Measurements from ENCODE around the gene TBC1D24. TPM values are rescaled to one million over a fixed set of nuclear protein-coding genes. Genes with fewer than 3 reads are reported as not detected.

The TBC1D24 gene
- total and polyA plus RNA-seq, 9 of the 15 experiments (the other 6 are each of a cell fraction or from before 2014, with no cell fraction given) = 1.7 to 22.6 (median 7.2) TPM

DNA sequence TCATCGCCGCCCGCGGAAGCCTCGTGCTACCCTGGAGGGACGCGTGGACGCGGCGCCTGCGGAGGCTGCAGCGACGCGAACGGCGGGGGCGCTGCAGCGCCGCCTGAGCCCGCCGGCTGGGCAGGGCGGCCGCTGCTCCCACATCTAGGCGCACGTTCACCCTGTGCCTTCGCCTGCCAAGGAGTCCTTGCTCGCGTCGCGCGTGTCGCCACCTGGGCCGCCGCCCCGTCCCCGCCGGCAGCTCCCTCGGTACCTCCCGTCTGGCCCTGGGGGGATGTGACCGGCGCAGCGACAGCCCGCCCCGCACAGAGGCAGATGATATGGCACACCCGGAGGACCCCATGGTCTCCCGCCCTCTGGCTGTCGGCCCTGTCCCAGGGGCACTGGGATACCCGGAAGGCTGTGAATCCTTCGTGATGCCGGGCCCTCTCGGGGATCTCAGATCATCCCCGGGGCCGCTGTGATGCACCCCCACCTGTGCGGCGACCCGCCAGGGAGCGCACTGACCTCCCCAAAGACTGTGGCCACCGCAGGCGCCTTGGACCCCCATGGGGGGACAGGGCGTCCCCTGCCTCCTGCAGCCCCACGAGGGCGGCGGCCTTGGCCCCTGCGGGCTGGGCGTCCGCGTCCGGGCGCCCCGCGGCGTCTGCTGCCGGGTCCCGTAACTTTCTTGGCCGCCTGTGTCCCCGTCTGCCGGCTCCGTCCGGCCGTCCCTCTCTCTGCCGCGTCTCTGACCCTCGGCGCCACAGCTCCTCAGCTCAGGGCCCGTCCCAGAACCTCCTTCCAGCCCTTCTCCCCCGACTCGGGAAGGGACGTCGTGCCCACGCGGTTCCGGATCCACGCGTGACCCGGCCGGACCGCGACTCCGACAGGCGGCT lies 689 bp upstream of the TBC1D24 start (continued):
- TF ChIP-seq RBM15 (IDR thresholded peaks at IDR 0.05; ENCODE audit: insufficient read depth, low read length) (no peak), CHCHD3 (CRISPR knock-in tag; IDR thresholded peaks at IDR 0.05) (no peak), MCM7 (IDR thresholded peaks at IDR 0.05) (no peak), PRPF4 (IDR thresholded peaks at IDR 0.05; ENCODE audit: insufficient read depth, low read depth, low read length, poor library complexity, severe bottlenecking) (no peak), ZNF41 (CRISPR knock-in tag; conservative IDR thresholded peaks at IDR 0.05) (no peak), PHB2 (IDR thresholded peaks at IDR 0.05; ENCODE audit: low read depth) (no peak), ZNF584 (CRISPR knock-in tag; IDR thresholded peaks at IDR 0.05; ENCODE audit: low read depth) (no peak), BHLHE40 (IDR thresholded peaks at IDR 0.05; ENCODE audit: low read length) (peak; percentile 73), SREBF2 (CRISPR knock-in tag; IDR thresholded peaks at IDR 0.05) (no peak), CREM (IDR thresholded peaks at IDR 0.05; ENCODE audit: low read depth) (peak; percentile 46; the same call in 1 of the 2 replicates), HLTF (IDR thresholded peaks at IDR 0.05) (no peak), KLF13 (tag; IDR thresholded peaks at IDR 0.05; ENCODE audit: borderline replicate concordance, low read depth) (no peak), NR2F6 (CRISPR knock-in tag; IDR thresholded peaks at IDR 0.05) (no peak), ERF (CRISPR knock-in tag; IDR thresholded peaks at IDR 0.05) (peak; percentile 79; the same call in 1 of the 2 replicates), TAL1 (IDR thresholded peaks at IDR 0.05) (no peak), KHSRP (IDR thresholded peaks at IDR 0.05) (no peak), POLR2G (IDR thresholded peaks at IDR 0.05; ENCODE audit: low read depth, low read length) (peak; percentile 78), KLF1 (tag; IDR thresholded peaks at IDR 0.05) (no peak), GATAD2A (IDR thresholded peaks at IDR 0.05) (no peak)
- TF ChIP-seq, protein P1, sequence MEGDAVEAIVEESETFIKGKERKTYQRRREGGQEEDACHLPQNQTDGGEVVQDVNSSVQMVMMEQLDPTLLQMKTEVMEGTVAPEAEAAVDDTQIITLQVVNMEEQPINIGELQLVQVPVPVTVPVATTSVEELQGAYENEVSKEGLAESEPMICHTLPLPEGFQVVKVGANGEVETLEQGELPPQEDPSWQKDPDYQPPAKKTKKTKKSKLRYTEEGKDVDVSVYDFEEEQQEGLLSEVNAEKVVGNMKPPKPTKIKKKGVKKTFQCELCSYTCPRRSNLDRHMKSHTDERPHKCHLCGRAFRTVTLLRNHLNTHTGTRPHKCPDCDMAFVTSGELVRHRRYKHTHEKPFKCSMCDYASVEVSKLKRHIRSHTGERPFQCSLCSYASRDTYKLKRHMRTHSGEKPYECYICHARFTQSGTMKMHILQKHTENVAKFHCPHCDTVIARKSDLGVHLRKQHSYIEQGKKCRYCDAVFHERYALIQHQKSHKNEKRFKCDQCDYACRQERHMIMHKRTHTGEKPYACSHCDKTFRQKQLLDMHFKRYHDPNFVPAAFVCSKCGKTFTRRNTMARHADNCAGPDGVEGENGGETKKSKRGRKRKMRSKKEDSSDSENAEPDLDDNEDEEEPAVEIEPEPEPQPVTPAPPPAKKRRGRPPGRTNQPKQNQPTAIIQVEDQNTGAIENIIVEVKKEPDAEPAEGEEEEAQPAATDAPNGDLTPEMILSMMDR (IDR thresholded peaks at IDR 0.05 in 2 of 3, conservative IDR thresholded peaks at IDR 0.05 in 1 of 3; ENCODE audit: insufficient read depth in 2 of 3, low read depth in 1 of 3, low read length in 3 of 3) = peak; percentile 35 to 72 (median 56); a peak in 5 of 6 replicates
- TF ChIP-seq, protein P2, sequence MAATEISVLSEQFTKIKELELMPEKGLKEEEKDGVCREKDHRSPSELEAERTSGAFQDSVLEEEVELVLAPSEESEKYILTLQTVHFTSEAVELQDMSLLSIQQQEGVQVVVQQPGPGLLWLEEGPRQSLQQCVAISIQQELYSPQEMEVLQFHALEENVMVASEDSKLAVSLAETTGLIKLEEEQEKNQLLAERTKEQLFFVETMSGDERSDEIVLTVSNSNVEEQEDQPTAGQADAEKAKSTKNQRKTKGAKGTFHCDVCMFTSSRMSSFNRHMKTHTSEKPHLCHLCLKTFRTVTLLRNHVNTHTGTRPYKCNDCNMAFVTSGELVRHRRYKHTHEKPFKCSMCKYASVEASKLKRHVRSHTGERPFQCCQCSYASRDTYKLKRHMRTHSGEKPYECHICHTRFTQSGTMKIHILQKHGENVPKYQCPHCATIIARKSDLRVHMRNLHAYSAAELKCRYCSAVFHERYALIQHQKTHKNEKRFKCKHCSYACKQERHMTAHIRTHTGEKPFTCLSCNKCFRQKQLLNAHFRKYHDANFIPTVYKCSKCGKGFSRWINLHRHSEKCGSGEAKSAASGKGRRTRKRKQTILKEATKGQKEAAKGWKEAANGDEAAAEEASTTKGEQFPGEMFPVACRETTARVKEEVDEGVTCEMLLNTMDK (IDR thresholded peaks at IDR 0.05; ENCODE audit: borderline replicate concordance, insufficient read depth, low read depth, low read length, poor library complexity, severe bottlenecking) = peak; percentile 92
- TF ChIP-seq, protein P3, sequence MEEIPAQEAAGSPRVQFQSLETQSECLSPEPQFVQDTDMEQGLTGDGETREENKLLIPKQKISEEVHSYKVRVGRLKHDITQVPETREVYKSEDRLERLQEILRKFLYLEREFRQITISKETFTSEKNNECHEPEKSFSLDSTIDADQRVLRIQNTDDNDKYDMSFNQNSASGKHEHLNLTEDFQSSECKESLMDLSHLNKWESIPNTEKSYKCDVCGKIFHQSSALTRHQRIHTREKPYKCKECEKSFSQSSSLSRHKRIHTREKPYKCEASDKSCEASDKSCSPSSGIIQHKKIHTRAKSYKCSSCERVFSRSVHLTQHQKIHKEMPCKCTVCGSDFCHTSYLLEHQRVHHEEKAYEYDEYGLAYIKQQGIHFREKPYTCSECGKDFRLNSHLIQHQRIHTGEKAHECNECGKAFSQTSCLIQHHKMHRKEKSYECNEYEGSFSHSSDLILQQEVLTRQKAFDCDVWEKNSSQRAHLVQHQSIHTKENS (CRISPR knock-in tag; IDR thresholded peaks at IDR 0.05) = no peak
- TF ChIP-seq, protein P4, sequence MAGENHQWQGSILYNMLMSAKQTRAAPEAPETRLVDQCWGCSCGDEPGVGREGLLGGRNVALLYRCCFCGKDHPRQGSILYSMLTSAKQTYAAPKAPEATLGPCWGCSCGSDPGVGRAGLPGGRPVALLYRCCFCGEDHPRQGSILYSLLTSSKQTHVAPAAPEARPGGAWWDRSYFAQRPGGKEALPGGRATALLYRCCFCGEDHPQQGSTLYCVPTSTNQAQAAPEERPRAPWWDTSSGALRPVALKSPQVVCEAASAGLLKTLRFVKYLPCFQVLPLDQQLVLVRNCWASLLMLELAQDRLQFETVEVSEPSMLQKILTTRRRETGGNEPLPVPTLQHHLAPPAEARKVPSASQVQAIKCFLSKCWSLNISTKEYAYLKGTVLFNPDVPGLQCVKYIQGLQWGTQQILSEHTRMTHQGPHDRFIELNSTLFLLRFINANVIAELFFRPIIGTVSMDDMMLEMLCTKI (IDR thresholded peaks at IDR 0.05; ENCODE audit: partially characterized antibody) = no peak
